PC-3 (cell line): ENCODE data around the gene GRIN2A. TPM values are rescaled to one million over a fixed set of nuclear protein-coding genes. Genes with fewer than 3 reads are reported as not detected.

Experiments
- ATAC-seq: fragments of 200-7000 bp; cut with Tn5 transposase; 2 replicates; pipeline ENCODE4 v1.9.1; 2020; ENCODE audit warnings: mild to moderate bottlenecking, moderate library complexity
- BruUV-seq: library from RNA; stranded (reverse); fragments of 400-500 nt; replicated peaks from 2 replicates; lab custom pipeline; 2021; lab: Mats Ljungman, UMichigan
- CTCF ChIA-PET: fragments of 300-600 bp; sonication (Branson Sonifier 250); formaldehyde crosslinking; loops from one replicate; lab custom pipeline; 2022; ENCODE audit warnings: antibody characterized with exemption; lab: Charles Lee
- POLR2A ChIA-PET: fragments of 300-600 bp; sonication (Branson Sonifier 250); formaldehyde crosslinking; loops from one replicate; lab custom pipeline; 2022; ENCODE audit warnings: antibody characterized with exemption; ENCODE audit not compliant: unreplicated experiment; lab: Charles Lee
- DNase-seq: peaks from one replicate; pipeline ENCODE4 v3.0.0-alpha.2; 2015
- H2AFZ ChIP-seq: fragments of 300-600 bp; sonication (generic); 2 replicates; pipeline ENCODE4 v1.6.0; 2016; ENCODE audit warnings: antibody characterized with exemption, low read length
- H3F3A ChIP-seq: fragments of 300-600 bp; sonication (generic); one replicate; pipeline ENCODE4 v1.6.0; 2017; ENCODE audit warnings: antibody characterized with exemption, low read length, control low read depth, mild to moderate bottlenecking; ENCODE audit not compliant: unreplicated experiment
- H3K27ac ChIP-seq: fragments of 300-600 bp; sonication (generic); 2 replicates; pipeline ENCODE4 v1.5.1; 2016; ENCODE audit warnings: mild to moderate bottlenecking, low read length
- H3K27me3 ChIP-seq: fragments of 300-600 bp; sonication (generic); 2 replicates; pipeline ENCODE4 v1.6.1; 2016; ENCODE audit warnings: low read length, mixed read lengths
- H3K36me3 ChIP-seq: fragments of 300-600 bp; sonication (generic); 2 replicates; pipeline ENCODE4 v1.6.1; 2016; ENCODE audit warnings: low read depth, mixed run types, low read length, mixed read lengths
- H3K4me1 ChIP-seq: fragments of 300-600 bp; sonication (generic); 2 replicates; pipeline ENCODE4 v1.5.1; 2016; ENCODE audit warnings: low read length; ENCODE audit not compliant: insufficient read depth
- H3K4me2 ChIP-seq: fragments of 300-600 bp; sonication (generic); 2 replicates; pipeline ENCODE4 v1.6.0; 2016; ENCODE audit warnings: low read length
- H3K4me3 ChIP-seq: fragments of 300-600 bp; sonication (generic); 2 replicates; pipeline ENCODE4 v1.5.1; 2016; ENCODE audit warnings: mild to moderate bottlenecking, low read length, mixed read lengths
- H3K79me2 ChIP-seq: fragments of 300-600 bp; sonication (generic); 2 replicates; pipeline ENCODE4 v1.6.1; 2017; ENCODE audit warnings: low read length, mixed read lengths
- H3K9ac ChIP-seq: fragments of 300-600 bp; sonication (generic); 2 replicates; pipeline ENCODE4 v1.6.0; 2016; ENCODE audit warnings: mild to moderate bottlenecking, low read length
- H3K9me2 ChIP-seq: fragments of 300-600 bp; sonication (generic); replicated peaks from 2 replicates; pipeline ENCODE4 v1.6.1; 2016; ENCODE audit warnings: mixed run types, low read length, mixed read lengths
- H3K9me3 ChIP-seq: fragments of 300-600 bp; sonication (generic); 2 replicates; pipeline ENCODE4 v1.6.1; 2016; ENCODE audit warnings: low read length, mixed read lengths
- H4K20me1 ChIP-seq: fragments of 300-600 bp; sonication (generic); 2 replicates; pipeline ENCODE4 v1.6.1; 2016; ENCODE audit warnings: low read length, mixed read lengths
- CTCF ChIP-seq: fragments of 300-600 bp; sonication (generic); conservative IDR thresholded peaks from 2 replicates; pipeline ENCODE4 v1.5.1; 2017; ENCODE audit warnings: antibody characterized with exemption, low read depth, mild to moderate bottlenecking, low read length
- EZH2 ChIP-seq: fragments of 300-600 bp; sonication (generic); IDR thresholded peaks from one replicate; pipeline ENCODE4 v1.6.1; 2017; ENCODE audit warnings: antibody characterized with exemption, mild to moderate bottlenecking, low read length; ENCODE audit not compliant: unreplicated experiment
- EZH2phosphoT487 ChIP-seq: fragments of 300-600 bp; sonication (generic); IDR thresholded peaks from 2 replicates; pipeline ENCODE4 v1.6.1; 2018; ENCODE audit warnings: mild to moderate bottlenecking, antibody characterized with exemption, low read length, borderline replicate concordance
- intact Hi-C: fragments of 100-400 bp; cut with micrococcal nuclease; formaldehyde crosslinking; loops from 2 replicates; pipeline ENCODE4 v1.9.0; 2023
- total RNA-seq: library from RNA; depleted of rRNA; stranded (reverse); fragments of >200 nt; gene quantifications from 2 replicates; pipeline ENCODE4 v1.2.3, GENCODE V29; 2014

GRIN2A gene
- total RNA-seq, 1 experiment from 2014 or later: 0.04 TPM

- H3K4me3 ChIP-seq: no peak overlapping the region
- BruUV-seq: no TSS peak
- intact Hi-C loops: no loop called here
- TF ChIP-seq EZH2phosphoT487: no peak
- no peak for TF ChIP-seq EZH2
- TF ChIP-seq CTCF: no peak
- H3K4me1 ChIP-seq: no peaks in the 10 kb centered on the region
- no peak overlapping the region for H3K9ac ChIP-seq
- CTCF ChIA-PET: no interaction called here
- ATAC-seq: no peak
- H4K20me1 ChIP-seq: no peaks in the 10 kb centered on the region
- no peaks in the 10 kb centered on the region for H3K79me2 ChIP-seq
- no peaks in the 10 kb centered on the region for H3K9me3 ChIP-seq
- no peaks in the 10 kb centered on the region for H3K27me3 ChIP-seq
- no peaks in the 10 kb centered on the region for H3K36me3 ChIP-seq
- peak; percentile 25 for DNase-seq
- no peaks in the 10 kb centered on the region for H3K9me2 ChIP-seq
- no peaks in the 10 kb centered on the region for H3F3A ChIP-seq
- no peak overlapping the region for H3K27ac ChIP-seq
- H3K4me2 ChIP-seq: no peak overlapping the region
- H2AFZ ChIP-seq: no peak overlapping the region
- POLR2A ChIA-PET: no interaction called here
Observed at GRCh38 chr16:9836118-9836736, 346.0 kb downstream of the GRIN2A start.

DNA sequence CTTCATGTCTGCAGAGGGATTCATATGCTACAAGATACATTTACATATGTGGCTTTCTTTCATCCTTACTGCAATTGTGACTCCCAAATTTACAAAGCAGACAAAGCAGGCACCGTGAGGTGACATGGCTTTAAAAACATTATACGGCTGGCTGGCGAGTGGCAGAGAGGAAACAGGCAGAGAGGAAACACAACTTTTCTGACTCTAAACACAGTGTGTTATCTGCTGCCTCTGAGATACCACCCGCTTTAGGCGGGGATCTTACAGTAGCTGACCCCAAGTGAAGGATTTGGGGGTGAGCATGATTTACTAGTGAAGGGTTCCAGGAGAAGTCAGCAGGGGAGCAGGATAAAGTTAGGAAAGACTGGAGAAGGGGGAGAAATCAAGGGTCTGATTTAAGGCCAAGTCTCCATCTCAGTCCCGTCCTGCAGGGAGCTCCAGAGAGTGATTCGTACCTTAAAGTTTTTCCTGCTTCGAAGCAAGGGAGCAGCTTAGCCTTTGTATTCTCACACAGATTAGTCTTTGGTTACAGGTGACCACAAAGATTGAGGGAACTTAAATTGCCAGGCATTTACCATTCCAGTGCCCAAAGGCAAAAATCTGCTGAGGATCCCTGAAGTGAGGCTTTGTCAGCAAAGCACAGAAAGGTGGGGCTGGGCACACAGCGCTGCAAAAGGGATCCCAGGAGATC lies 355.0 kb downstream of the GRIN2A start:
- ChIA-PET CTCF (no interaction called here), POLR2A (no interaction called here)
- Histone ChIP-seq H3K36me3 (no peaks in the 10 kb centered on the region), H3K79me2 (no peaks in the 10 kb centered on the region), H2AFZ (no peak overlapping the region), H3K9ac (no peak overlapping the region), H4K20me1 (no peaks in the 10 kb centered on the region), H3K27ac (no peak overlapping the region), H3K4me1 (no peaks in the 10 kb centered on the region), H3F3A (no peaks in the 10 kb centered on the region), H3K9me3 (no peaks in the 10 kb centered on the region), H3K9me2 (no peaks in the 10 kb centered on the region), H3K4me3 (no peak overlapping the region), H3K27me3 (peaks cover 25% of the 10 kb centered on the region; the same call in 1 of the 2 replicates), H3K4me2 (no peak overlapping the region)
- TF ChIP-seq EZH2: no peak
- no peak for TF ChIP-seq EZH2phosphoT487
- TF ChIP-seq CTCF: no peak
- intact Hi-C loops: no loop called here
- no TSS peak for BruUV-seq
- no peak for DNase-seq
- ATAC-seq: no peak

DNA sequence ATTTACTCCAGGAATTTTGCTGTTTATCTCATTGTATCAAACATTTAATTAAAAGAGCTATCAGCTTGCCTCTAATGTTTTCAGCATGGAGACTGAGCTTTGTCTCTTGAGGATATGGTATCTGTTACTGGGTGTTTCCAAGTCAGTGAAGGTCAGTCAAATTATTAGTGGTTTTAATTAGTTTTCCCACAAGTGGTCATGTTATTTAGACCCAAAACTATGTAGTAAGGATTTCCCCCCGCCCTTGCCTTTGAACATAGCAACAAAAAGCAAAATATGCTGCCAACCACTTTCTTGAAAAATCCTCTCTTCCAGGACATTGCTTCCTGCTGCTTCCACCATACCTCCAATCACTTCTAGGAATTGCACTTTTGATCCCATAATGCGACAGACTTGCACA lies 355.6 kb downstream of the GRIN2A start:
- ATAC-seq (no peak), DNase-seq (no peak)
- Histone ChIP-seq H3K36me3 (no peaks in the 10 kb centered on the region), H3K27me3 (peaks cover 30% of the 10 kb centered on the region; the same call in 1 of the 2 replicates), H3K4me1 (no peaks in the 10 kb centered on the region), H3K79me2 (no peaks in the 10 kb centered on the region), H3K9ac (no peak overlapping the region), H3K9me3 (no peaks in the 10 kb centered on the region), H2AFZ (no peak overlapping the region), H4K20me1 (no peaks in the 10 kb centered on the region), H3F3A (no peaks in the 10 kb centered on the region), H3K27ac (no peak overlapping the region), H3K4me2 (no peak overlapping the region), H3K9me2 (no peaks in the 10 kb centered on the region), H3K4me3 (no peak overlapping the region)
- ChIA-PET CTCF (no interaction called here), POLR2A (no interaction called here)
- no peak for TF ChIP-seq EZH2
- TF ChIP-seq CTCF: no peak
- no peak for TF ChIP-seq EZH2phosphoT487
- intact Hi-C loops: no loop called here
- BruUV-seq: no TSS peak
